ENCODE data around the gene CDC42BPG. TPM values are rescaled to one million over a fixed set of nuclear protein-coding genes. Genes with fewer than 3 reads are reported as not detected.

The CDC42BPG gene
- total RNA-seq, 1 donor from 2014 or later, result 13.0 TPM

DNA sequence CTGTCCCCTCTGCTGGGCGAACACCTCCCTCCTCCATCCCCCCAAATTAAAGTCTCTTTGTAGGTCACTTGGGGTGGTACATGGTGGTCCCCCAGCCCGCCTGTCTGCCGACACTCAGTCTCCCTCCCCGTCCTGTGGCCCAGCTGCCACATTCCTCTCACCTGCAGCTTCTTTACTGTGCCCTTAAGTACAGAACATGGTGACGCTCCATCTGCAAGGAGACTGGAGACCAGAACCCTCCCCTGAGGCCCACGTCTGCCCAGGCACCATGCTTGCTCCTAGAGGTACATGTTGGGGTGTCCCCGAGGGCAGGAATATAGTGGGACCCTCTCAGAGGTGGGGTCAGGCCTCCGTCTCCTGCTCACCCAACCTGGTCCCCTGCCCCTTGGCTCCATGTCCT lies 39.6 kb upstream of the CDC42BPG start:
- Histone ChIP-seq H3K27ac (no peak overlapping the region), H3K27me3 (no peaks in the 10 kb centered on the region), H3K4me3 (no peak overlapping the region), H3K4me1 (peaks cover 28% of the 10 kb centered on the region), H3K36me3 (no peaks in the 10 kb centered on the region), H3K9me3 (no peaks in the 10 kb centered on the region)
- intact Hi-C loops (cut with DNase I), result no loop called here
- no peak for DNase-seq (ENCODE audit: extremely low spot score in 2 of 2)
- no peak for TF ChIP-seq POLR2A (IDR thresholded peaks at IDR 0.05)
- no peak for TF ChIP-seq POLR2AphosphoS5 (IDR thresholded peaks at IDR 0.05; ENCODE audit: insufficient read depth in 1 of 2, low read depth in 1 of 2)
- TF ChIP-seq, protein P1, sequence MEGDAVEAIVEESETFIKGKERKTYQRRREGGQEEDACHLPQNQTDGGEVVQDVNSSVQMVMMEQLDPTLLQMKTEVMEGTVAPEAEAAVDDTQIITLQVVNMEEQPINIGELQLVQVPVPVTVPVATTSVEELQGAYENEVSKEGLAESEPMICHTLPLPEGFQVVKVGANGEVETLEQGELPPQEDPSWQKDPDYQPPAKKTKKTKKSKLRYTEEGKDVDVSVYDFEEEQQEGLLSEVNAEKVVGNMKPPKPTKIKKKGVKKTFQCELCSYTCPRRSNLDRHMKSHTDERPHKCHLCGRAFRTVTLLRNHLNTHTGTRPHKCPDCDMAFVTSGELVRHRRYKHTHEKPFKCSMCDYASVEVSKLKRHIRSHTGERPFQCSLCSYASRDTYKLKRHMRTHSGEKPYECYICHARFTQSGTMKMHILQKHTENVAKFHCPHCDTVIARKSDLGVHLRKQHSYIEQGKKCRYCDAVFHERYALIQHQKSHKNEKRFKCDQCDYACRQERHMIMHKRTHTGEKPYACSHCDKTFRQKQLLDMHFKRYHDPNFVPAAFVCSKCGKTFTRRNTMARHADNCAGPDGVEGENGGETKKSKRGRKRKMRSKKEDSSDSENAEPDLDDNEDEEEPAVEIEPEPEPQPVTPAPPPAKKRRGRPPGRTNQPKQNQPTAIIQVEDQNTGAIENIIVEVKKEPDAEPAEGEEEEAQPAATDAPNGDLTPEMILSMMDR (IDR thresholded peaks at IDR 0.05), result no peak

DNA sequence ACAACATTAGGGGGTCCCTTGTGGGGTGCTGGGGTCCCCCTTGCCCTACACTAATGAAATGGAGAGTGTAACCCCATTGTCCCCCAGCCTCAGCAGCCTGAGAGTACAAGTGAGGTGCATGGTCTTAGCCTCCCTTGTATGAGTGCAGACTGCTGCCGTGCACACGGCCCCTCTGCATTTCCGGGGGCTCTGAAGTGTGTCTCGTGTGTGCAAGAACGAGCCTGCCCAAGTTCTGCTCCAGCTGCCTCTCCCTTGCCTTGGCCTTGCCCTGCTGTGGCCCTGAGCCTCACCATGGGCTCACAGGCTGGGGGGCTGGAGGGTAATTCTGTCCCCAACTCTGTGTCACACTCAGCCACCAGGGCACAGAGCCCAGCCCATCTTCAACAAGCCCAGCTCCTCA lies 39.1 kb upstream of the CDC42BPG start:
- TF ChIP-seq POLR2A (IDR thresholded peaks at IDR 0.05), result no peak
- TF ChIP-seq, protein P1 (IDR thresholded peaks at IDR 0.05), result no peak
- TF ChIP-seq POLR2AphosphoS5 (IDR thresholded peaks at IDR 0.05; ENCODE audit: insufficient read depth in 1 of 2, low read depth in 1 of 2), result no peak
- Histone ChIP-seq H3K27ac (no peak overlapping the region), H3K4me3 (no peak overlapping the region), H3K36me3 (no peaks in the 10 kb centered on the region), H3K27me3 (no peaks in the 10 kb centered on the region), H3K4me1 (peaks cover 29% of the 10 kb centered on the region), H3K9me3 (no peaks in the 10 kb centered on the region)
- no peak for DNase-seq (ENCODE audit: extremely low spot score in 2 of 2)
- intact Hi-C loops (cut with DNase I), result no loop called here

DNA sequence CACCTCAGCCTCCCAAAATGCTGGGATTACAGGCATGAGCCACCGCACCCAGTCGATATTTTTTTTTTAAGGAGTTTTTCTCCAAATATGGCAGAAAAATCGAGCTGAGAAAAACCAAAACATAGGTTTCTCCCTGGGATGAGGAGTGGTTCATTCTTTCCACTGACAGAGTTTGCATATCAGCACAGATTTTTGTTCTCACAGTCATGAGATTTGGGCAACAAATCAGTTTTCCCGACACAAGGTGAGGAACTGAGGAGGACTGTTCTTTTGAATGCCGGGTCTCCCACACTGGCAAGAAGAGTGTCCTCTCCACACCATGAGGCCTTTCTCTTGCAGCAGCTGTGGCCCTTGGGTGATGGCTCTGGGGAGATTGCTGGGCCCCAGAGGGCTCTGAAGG lies 37.8 kb upstream of the CDC42BPG start:
- Histone ChIP-seq H3K9me3 (no peaks in the 10 kb centered on the region), H3K36me3 (no peaks in the 10 kb centered on the region), H3K4me3 (no peak overlapping the region), H3K4me1 (peaks cover 26% of the 10 kb centered on the region), H3K27ac (peak overlapping the region; percentile 8), H3K27me3 (no peaks in the 10 kb centered on the region)
- intact Hi-C loops (cut with DNase I), result no loop called here
- no peak for DNase-seq (ENCODE audit: extremely low spot score in 2 of 2)
- TF ChIP-seq, protein P1 (IDR thresholded peaks at IDR 0.05), result no peak
- TF ChIP-seq POLR2AphosphoS5 (IDR thresholded peaks at IDR 0.05; ENCODE audit: insufficient read depth in 1 of 2, low read depth in 1 of 2), result no peak
- TF ChIP-seq POLR2A (IDR thresholded peaks at IDR 0.05), result no peak

DNA sequence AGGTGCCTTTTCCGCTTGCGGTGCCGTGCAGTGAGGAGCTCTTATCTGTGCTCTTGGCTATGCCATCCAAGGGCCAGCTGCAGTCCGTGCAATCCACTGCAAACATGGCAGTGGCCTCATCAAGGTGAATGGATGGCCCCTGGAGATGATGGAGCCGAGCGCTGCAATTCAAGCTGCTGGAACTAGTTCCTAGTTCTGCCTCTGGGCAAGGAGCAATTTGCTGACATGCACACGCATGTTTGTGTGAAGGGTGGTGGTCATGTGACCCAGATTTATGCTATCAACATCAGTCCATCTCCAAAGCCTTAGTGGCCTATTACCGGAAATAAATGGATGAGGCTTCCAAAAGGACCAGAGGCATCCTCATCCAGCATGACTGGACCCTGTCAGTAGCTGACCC lies 37.0 kb upstream of the CDC42BPG start:
- intact Hi-C loops (cut with DNase I), result loop anchor here (1.0 kb wide), 1 partner anchor 43 kb away; the partner anchor contains the start of gene PPP2R5B
- no peaks in the 10 kb centered on the region for H3K36me3 ChIP-seq
- H3K9me3 ChIP-seq, result no peaks in the 10 kb centered on the region
- peaks cover 34% of the 10 kb centered on the region for H3K4me1 ChIP-seq
- TF ChIP-seq POLR2A (IDR thresholded peaks at IDR 0.05) (no peak), POLR2AphosphoS5 (IDR thresholded peaks at IDR 0.05; ENCODE audit: insufficient read depth in 1 of 2, low read depth in 1 of 2) (no peak)
- TF ChIP-seq, protein P1 (IDR thresholded peaks at IDR 0.05), result no peak
- H3K4me3 ChIP-seq, result no peak overlapping the region
- DNase-seq (ENCODE audit: extremely low spot score in 2 of 2), result no peak
- H3K27me3 ChIP-seq, result no peaks in the 10 kb centered on the region
- H3K27ac ChIP-seq, result peak overlapping the region; percentile 8

DNA sequence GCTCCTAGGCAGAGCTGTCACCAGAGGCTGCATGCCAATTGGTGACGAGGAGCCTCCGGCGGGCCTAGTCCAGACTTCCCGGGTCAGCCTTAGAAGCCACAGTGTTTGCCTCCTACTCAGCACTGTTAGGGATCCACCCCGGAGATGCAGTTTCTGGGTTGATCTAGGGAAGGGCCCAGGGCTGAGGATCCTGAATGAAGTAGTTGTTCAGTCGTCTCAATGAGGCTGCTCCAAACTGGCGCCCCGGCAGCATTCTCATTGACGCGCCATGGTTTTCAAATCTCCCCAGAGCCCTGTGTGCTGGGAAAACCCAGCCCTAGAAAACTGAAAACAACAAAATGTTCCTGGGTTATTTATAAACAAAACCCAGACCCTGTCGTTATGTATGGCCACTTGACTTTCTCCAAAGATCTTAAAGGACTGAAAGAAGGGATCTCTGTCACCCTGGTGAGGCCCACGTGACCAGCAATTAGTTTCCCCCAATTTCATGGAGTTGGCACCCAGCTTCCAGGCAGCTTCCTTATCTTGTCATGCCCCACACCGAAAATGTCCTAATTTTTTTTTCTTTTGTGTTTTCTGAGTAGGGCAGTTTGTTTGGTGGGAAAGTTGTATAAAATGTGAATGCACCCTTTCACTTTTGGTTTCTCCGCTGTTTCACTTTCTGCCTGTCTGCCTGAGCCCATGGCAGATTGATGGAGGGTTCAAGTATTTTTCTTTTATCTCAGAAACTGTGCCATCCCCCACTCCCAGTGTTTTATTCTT lies 36.0 kb upstream of the CDC42BPG start:
- H3K36me3 ChIP-seq, result no peaks in the 10 kb centered on the region
- no peak for TF ChIP-seq POLR2A (IDR thresholded peaks at IDR 0.05)
- TF ChIP-seq, protein P1 (IDR thresholded peaks at IDR 0.05), result no peak
- no peak overlapping the region for H3K4me3 ChIP-seq
- peaks cover 44% of the 10 kb centered on the region for H3K4me1 ChIP-seq
- no peaks in the 10 kb centered on the region for H3K27me3 ChIP-seq
- peak overlapping the region; percentile 88 for H3K27ac ChIP-seq
- DNase-seq (ENCODE audit: extremely low spot score in 2 of 2), result no peak
- intact Hi-C loops (cut with DNase I), result loop anchor here (1.0 kb wide), 1 partner anchor 44 kb away; the partner anchor contains the start of gene PPP2R5B
- H3K9me3 ChIP-seq, result no peaks in the 10 kb centered on the region
